HepG2 (cell line): ENCODE results near the gene PTPRO. TPM values are rescaled to one million over a fixed set of nuclear protein-coding genes. Genes with fewer than 3 reads are reported as not detected.
"Not testable (repeated sequence)": the region's sequence is repeated elsewhere in the genome, so short reads cannot be mapped to it uniquely, and the experiment has no call there.

ENCODE experiments used
- ASH2L ChIP-seq: fragments of 300-600, 200-600 bp; sonication (generic); IDR thresholded peaks from 2 replicates; pipeline ENCODE4 v1.7.0; 2017; ENCODE audit warnings: low read depth, mild to moderate bottlenecking, moderate library complexity, mixed read lengths, low read length; ENCODE audit not compliant: insufficient read length
- CBX5 ChIP-seq: sonication (generic); formaldehyde crosslinking; IDR thresholded peaks from 2 replicates; pipeline ENCODE4 v1.4.0; 2020; ENCODE audit warnings: missing genetic modification reagents, borderline replicate concordance
- FOSL2 ChIP-seq: sonication (generic); formaldehyde crosslinking; IDR thresholded peaks from 2 replicates; pipeline ENCODE4 v1.4.0; 2020; ENCODE audit warnings: missing genetic modification reagents
- FOXJ3 ChIP-seq: sonication (generic); formaldehyde crosslinking; IDR thresholded peaks from 2 replicates; pipeline ENCODE4 v1.4.0; 2020; ENCODE audit warnings: missing genetic modification reagents, mild to moderate bottlenecking, borderline replicate concordance
- HOMEZ ChIP-seq: IDR thresholded peaks from 2 replicates; pipeline ENCODE4 v1.6.1; 2016; ENCODE audit warnings: low read depth
- KDM6A ChIP-seq: IDR thresholded peaks from 2 replicates; pipeline ENCODE4 v1.6.1; 2016; ENCODE audit warnings: low read depth
- MIXL1 ChIP-seq: IDR thresholded peaks from 2 replicates; pipeline ENCODE4 v1.6.1; 2016
- SALL1 ChIP-seq: sonication (generic); formaldehyde crosslinking; IDR thresholded peaks from 2 replicates; pipeline ENCODE4 v1.8.0; 2022; ENCODE audit warnings: mild to moderate bottlenecking, missing genetic modification reagents
- SOX5 ChIP-seq: IDR thresholded peaks from 2 replicates; pipeline ENCODE4 v1.6.1; 2016; ENCODE audit warnings: borderline replicate concordance
- SOX6 ChIP-seq, 2 experiments: fragments of 450-650 bp in 1 of 2; sonication (generic) in 1 of 2; formaldehyde crosslinking in 1 of 2; IDR thresholded peaks; 2 replicates each; pipeline versions ENCODE4 v1.4.0 to v1.6.1; 2017 to 2020; ENCODE audit warnings: antibody characterized with exemption in 1 of 2, mild to moderate bottlenecking in 1 of 2, missing genetic modification reagents in 1 of 2
- ZBTB33 ChIP-seq: sonication (generic); formaldehyde crosslinking; IDR thresholded peaks from 2 replicates; pipeline ENCODE4 v1.4.0; 2020; ENCODE audit warnings: missing genetic modification reagents
- ZKSCAN8 ChIP-seq: IDR thresholded peaks from 2 replicates; pipeline ENCODE4 v1.6.1; 2016; ENCODE audit warnings: borderline replicate concordance, missing genetic modification reagents, missing compliant biosample characterization
- ZNF230 ChIP-seq: sonication (generic); formaldehyde crosslinking; IDR thresholded peaks from 2 replicates; pipeline ENCODE4 v1.4.0; 2020; ENCODE audit warnings: mild to moderate bottlenecking, missing genetic modification reagents
- ZNF644 ChIP-seq: IDR thresholded peaks from 2 replicates; pipeline ENCODE4 v1.6.1; 2016; ENCODE audit warnings: low read depth
- ZSCAN9 ChIP-seq: IDR thresholded peaks from 2 replicates; pipeline ENCODE4 v1.6.1; 2016; ENCODE audit warnings: borderline replicate concordance
- polyA plus RNA-seq, 8 experiments: library from polyadenylated mRNA; depleted of rRNA in 3 of 8; stranded (reverse) in 7 of 8; unstranded in 1 of 8; fragments of >200 nt; fragmentation: Illumina TruSeq in 4 of 8; extraction: Trizol in 4 of 8; gene quantifications; 2 replicates each; pipeline versions ENCODE4 v1.2.1 to v1.2.3, GENCODE V29; 2011 to 2016; ENCODE audit warnings: low read depth in 4 of 8, missing spikeins in 1 of 8, mixed read lengths in 1 of 8; ENCODE audit not compliant: insufficient read depth in 1 of 8
- total RNA-seq, 5 experiments: library from RNA; depleted of rRNA; stranded (reverse); fragments of >200 nt; fragmentation: Illumina TruSeq; extraction: Trizol; gene quantifications; 2 replicates each; pipeline ENCODE4 v1.2.3, GENCODE V29; 2016; ENCODE audit warnings: low read depth in 1 of 5
- TF ChIP-seq, protein P1 (sequence below): sonication (generic); formaldehyde crosslinking; IDR thresholded peaks from 2 replicates; pipeline ENCODE4 v1.4.0; 2020; ENCODE audit warnings: missing genetic modification reagents
- TF ChIP-seq, protein P2 (sequence below): IDR thresholded peaks from 2 replicates; pipeline ENCODE4 v1.6.1; 2018; ENCODE audit warnings: missing genetic modification reagents, mild to moderate bottlenecking, missing compliant biosample characterization
- TF ChIP-seq, protein P3 (sequence below): sonication (generic); formaldehyde crosslinking; IDR thresholded peaks from 2 replicates; pipeline ENCODE4 v1.5.1; 2020; ENCODE audit warnings: mild to moderate bottlenecking, missing genetic modification reagents, borderline replicate concordance

Gene PTPRO
- total and polyA plus RNA-seq, 2 of the 13 experiments (the other 11 are each of a cell fraction or from before 2014, with no cell fraction given): 0.04 TPM; not detected in 1

- TF ChIP-seq ZBTB33 (CRISPR knock-in tag) (peak; percentile 39; the same call in 1 of the 2 replicates), SOX6 (CRISPR knock-in tag; IDR thresholded peaks at IDR 0.05) (peak; percentile 98), ASH2L (peak; percentile 38), FOSL2 (CRISPR knock-in tag) (peak; percentile 70; the same call in 1 of the 2 replicates), KDM6A (peak; percentile 65; the same call in 1 of the 2 replicates), FOXJ3 (peak; percentile 84; the same call in 1 of the 2 replicates), ZNF230 (CRISPR knock-in tag) (0 out of 2 replicates have a peak, but pooled peaks have one; percentile 31), HOMEZ (CRISPR knock-in tag) (peak; percentile 99), SOX5 (CRISPR knock-in tag) (peak; percentile 99), ZKSCAN8 (CRISPR knock-in tag) (0 out of 2 replicates have a peak, but pooled peaks have one; percentile 48), ZNF644 (CRISPR knock-in tag) (peak; percentile 27; the same call in 1 of the 2 replicates), SALL1 (CRISPR knock-in tag) (peak; percentile 40), CBX5 (CRISPR knock-in tag) (peak; percentile 97), ZSCAN9 (CRISPR knock-in tag) (0 out of 2 replicates have a peak, but pooled peaks have one; percentile 62), MIXL1 (peak; percentile 92)
- not testable (repeated sequence) for TF ChIP-seq SOX6 (IDR thresholded peaks at IDR 0.05)
- TF ChIP-seq, protein P1, sequence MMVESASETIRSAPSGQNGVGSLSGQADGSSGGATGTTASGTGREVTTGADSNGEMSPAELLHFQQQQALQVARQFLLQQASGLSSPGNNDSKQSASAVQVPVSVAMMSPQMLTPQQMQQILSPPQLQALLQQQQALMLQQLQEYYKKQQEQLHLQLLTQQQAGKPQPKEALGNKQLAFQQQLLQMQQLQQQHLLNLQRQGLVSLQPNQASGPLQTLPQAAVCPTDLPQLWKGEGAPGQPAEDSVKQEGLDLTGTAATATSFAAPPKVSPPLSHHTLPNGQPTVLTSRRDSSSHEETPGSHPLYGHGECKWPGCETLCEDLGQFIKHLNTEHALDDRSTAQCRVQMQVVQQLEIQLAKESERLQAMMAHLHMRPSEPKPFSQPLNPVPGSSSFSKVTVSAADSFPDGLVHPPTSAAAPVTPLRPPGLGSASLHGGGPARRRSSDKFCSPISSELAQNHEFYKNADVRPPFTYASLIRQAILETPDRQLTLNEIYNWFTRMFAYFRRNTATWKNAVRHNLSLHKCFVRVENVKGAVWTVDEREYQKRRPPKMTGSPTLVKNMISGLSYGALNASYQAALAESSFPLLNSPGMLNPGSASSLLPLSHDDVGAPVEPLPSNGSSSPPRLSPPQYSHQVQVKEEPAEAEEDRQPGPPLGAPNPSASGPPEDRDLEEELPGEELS (CRISPR knock-in tag): peak; percentile 82
- TF ChIP-seq, protein P2, sequence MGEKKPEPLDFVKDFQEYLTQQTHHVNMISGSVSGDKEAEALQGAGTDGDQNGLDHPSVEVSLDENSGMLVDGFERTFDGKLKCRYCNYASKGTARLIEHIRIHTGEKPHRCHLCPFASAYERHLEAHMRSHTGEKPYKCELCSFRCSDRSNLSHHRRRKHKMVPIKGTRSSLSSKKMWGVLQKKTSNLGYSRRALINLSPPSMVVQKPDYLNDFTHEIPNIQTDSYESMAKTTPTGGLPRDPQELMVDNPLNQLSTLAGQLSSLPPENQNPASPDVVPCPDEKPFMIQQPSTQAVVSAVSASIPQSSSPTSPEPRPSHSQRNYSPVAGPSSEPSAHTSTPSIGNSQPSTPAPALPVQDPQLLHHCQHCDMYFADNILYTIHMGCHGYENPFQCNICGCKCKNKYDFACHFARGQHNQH (CRISPR knock-in tag): 0 out of 2 replicates have a peak, but pooled peaks have one; percentile 35
- TF ChIP-seq, protein P3, sequence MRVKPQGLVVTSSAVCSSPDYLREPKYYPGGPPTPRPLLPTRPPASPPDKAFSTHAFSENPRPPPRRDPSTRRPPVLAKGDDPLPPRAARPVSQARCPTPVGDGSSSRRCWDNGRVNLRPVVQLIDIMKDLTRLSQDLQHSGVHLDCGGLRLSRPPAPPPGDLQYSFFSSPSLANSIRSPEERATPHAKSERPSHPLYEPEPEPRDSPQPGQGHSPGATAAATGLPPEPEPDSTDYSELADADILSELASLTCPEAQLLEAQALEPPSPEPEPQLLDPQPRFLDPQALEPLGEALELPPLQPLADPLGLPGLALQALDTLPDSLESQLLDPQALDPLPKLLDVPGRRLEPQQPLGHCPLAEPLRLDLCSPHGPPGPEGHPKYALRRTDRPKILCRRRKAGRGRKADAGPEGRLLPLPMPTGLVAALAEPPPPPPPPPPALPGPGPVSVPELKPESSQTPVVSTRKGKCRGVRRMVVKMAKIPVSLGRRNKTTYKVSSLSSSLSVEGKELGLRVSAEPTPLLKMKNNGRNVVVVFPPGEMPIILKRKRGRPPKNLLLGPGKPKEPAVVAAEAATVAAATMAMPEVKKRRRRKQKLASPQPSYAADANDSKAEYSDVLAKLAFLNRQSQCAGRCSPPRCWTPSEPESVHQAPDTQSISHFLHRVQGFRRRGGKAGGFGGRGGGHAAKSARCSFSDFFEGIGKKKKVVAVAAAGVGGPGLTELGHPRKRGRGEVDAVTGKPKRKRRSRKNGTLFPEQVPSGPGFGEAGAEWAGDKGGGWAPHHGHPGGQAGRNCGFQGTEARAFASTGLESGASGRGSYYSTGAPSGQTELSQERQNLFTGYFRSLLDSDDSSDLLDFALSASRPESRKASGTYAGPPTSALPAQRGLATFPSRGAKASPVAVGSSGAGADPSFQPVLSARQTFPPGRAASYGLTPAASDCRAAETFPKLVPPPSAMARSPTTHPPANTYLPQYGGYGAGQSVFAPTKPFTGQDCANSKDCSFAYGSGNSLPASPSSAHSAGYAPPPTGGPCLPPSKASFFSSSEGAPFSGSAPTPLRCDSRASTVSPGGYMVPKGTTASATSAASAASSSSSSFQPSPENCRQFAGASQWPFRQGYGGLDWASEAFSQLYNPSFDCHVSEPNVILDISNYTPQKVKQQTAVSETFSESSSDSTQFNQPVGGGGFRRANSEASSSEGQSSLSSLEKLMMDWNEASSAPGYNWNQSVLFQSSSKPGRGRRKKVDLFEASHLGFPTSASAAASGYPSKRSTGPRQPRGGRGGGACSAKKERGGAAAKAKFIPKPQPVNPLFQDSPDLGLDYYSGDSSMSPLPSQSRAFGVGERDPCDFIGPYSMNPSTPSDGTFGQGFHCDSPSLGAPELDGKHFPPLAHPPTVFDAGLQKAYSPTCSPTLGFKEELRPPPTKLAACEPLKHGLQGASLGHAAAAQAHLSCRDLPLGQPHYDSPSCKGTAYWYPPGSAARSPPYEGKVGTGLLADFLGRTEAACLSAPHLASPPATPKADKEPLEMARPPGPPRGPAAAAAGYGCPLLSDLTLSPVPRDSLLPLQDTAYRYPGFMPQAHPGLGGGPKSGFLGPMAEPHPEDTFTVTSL (CRISPR knock-in tag): peak; percentile 86; the same call in 1 of the 2 replicates
These were observed 294.2 kb downstream of the PTPRO start (continued) for GRCh38 chr12:15616495-15616894.
